Measurements from ENCODE around the gene AP5S1. TPM values are rescaled to one million over a fixed set of nuclear protein-coding genes. Genes with fewer than 3 reads are reported as not detected.

The AP5S1 gene
- polyA plus RNA-seq, 1 donor = 10.6 TPM

DNA sequence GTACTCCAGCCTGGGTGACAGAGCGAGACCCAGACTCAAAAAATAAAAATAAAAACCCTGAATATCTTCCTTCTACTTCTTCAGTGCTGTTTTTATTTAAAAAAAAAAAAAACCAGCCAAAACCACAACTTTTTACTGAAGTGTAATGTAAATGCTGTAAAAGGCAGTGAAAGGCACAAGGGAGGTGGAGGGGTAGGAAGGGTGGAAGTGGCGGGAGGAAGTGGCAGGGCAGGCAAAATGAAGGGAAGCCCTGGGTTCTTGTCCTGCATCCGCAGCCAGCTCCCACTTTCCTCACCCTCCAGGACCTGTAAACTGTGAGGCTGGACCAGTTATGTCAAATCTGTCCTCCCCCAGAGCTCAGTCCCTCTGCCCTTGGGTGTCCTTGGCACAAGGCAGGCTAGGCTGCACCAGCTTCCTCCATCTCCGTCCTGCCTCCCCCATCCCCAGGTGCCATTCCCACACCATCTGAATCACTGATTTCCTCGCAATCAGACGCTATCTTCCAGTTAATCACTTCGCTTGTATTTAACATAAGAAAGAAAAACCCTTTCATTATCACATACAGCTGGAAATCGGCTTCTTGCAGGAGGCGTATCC is 55.1 kb downstream of the AP5S1 start:
- no peak for DNase-seq

DNA sequence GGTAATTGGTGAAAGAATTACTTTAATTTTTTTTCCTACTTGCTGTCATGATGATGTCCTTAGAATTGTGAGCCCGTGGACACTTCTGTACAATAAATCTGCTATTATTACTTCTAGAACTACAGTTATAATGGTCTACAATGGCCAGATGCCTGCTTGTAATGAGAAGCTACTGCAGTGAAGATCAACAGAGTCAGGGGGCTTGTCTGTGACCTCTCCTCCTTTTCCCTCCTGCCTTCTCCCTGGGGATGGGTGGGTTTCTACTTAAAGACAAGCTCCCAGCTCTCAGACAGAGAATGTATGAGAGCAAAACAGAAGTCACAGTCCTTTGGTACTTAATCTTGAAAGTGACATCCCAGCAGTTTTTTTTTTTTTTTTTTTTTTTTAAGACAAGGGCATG is 55.7 kb downstream of the AP5S1 start:
- DNase-seq = no peak

DNA sequence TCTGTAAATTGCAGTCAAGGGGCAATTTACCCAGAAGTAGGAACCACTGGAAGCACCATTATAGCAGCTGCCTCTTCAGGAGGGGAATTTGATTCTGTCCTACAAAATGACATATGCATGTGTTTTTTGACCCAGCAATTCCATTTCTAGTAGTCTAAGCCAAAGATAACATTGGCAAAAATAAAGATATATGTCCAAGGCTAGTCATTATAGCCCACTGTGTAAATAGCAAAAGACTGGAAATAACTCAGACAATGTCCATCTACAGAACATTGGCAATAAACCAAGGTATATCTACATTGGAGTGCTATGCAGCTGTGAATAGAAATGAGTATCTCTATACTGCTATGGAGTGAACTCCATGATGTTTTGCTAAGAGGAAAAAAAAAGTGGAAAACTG is 56.3 kb downstream of the AP5S1 start:
- DNase-seq = no peak

Other genes with a start within 250 kb of the AP5S1 start
- 0.17 TPM for gene GFRA4, start 157.1 kb upstream of the AP5S1 start, polyA plus RNA-seq (ENCODE audit: insufficient read length)
- 9.1 TPM for gene ADAM33, start 138.5 kb upstream of the AP5S1 start, polyA plus RNA-seq (ENCODE audit: insufficient read length)
- gene SIGLEC1, start 107.9 kb upstream of the AP5S1 start, polyA plus RNA-seq (ENCODE audit: insufficient read length) = 1.1 TPM
- gene HSPA12B, start 87.9 kb upstream of the AP5S1 start, polyA plus RNA-seq (ENCODE audit: insufficient read length) = 11.5 TPM
- 18.9 TPM for gene ADISSP, start 52.8 kb upstream of the AP5S1 start, polyA plus RNA-seq (ENCODE audit: insufficient read length)
- 1.7 TPM for gene SPEF1, start 39.1 kb upstream of the AP5S1 start, polyA plus RNA-seq (ENCODE audit: insufficient read length)
- gene CENPB, start 33.8 kb upstream of the AP5S1 start, polyA plus RNA-seq (ENCODE audit: insufficient read length) = 32.6 TPM
- 41.7 TPM for gene CDC25B, start 24.2 kb upstream of the AP5S1 start, polyA plus RNA-seq (ENCODE audit: insufficient read length)
- 34.8 TPM for gene MAVS, start 26.3 kb downstream of the AP5S1 start, polyA plus RNA-seq (ENCODE audit: insufficient read length)
- gene PANK2, start 68.8 kb downstream of the AP5S1 start, polyA plus RNA-seq (ENCODE audit: insufficient read length) = 40.1 TPM
- 23.3 TPM for gene RNF24, start 195.0 kb downstream of the AP5S1 start, polyA plus RNA-seq (ENCODE audit: insufficient read length)